ENCODE data around the gene BGN.

Gene BGN

DNA sequence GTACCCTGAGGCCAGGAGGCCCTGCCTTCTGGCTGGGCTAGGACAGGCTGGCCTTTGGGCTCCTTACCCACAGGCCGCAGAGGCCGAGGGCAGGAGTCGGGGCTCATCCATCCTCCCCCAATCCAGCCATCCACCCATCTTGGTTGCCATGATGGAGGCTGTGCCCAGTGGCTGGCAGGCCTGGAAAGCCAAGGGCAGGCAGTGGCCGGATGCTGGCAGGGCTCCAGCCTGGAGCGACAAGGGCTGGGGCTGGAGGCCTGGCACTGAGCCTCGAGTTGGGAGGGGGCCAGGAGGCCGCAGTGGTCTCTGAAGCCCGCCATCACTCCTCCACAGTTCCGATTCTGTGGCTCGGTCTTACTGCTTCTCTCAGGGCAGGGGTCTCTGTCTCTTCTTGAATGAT lies 8.6 kb upstream of the BGN start:
- H3K27ac ChIP-seq = no peak overlapping the region
- TF ChIP-seq ZFX (IDR thresholded peaks at IDR 0.05) = no peak
- TF ChIP-seq, protein P1, sequence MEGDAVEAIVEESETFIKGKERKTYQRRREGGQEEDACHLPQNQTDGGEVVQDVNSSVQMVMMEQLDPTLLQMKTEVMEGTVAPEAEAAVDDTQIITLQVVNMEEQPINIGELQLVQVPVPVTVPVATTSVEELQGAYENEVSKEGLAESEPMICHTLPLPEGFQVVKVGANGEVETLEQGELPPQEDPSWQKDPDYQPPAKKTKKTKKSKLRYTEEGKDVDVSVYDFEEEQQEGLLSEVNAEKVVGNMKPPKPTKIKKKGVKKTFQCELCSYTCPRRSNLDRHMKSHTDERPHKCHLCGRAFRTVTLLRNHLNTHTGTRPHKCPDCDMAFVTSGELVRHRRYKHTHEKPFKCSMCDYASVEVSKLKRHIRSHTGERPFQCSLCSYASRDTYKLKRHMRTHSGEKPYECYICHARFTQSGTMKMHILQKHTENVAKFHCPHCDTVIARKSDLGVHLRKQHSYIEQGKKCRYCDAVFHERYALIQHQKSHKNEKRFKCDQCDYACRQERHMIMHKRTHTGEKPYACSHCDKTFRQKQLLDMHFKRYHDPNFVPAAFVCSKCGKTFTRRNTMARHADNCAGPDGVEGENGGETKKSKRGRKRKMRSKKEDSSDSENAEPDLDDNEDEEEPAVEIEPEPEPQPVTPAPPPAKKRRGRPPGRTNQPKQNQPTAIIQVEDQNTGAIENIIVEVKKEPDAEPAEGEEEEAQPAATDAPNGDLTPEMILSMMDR (conservative IDR thresholded peaks at IDR 0.05) = no peak

DNA sequence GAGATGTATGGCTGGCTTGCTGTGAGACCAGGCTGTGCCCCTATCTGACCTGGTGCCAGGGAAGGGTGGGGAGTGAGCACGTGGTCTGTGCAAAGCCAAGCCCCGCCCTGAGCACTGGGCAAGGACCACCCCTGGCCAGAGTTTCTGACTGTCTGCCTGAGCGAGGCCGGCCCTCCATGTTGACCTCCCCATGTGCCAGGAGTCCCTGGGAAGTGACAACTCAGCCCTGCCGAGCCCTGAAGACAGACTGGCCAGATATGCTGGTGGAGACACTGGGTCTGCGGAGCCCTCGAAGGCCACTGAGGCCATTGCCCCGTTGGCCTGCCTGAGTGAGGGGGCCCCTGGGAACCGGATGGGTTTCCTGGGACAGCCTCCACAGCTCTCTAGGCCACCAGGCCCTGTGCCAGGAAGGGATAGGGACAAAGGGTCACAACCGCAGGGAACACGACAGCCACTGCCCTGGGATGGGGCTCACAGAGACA lies 7.1 kb upstream of the BGN start:
- TF ChIP-seq, protein P1 (conservative IDR thresholded peaks at IDR 0.05) = no peak
- no peak for TF ChIP-seq ZFX (IDR thresholded peaks at IDR 0.05)
- H3K27ac ChIP-seq = no peak overlapping the region

DNA sequence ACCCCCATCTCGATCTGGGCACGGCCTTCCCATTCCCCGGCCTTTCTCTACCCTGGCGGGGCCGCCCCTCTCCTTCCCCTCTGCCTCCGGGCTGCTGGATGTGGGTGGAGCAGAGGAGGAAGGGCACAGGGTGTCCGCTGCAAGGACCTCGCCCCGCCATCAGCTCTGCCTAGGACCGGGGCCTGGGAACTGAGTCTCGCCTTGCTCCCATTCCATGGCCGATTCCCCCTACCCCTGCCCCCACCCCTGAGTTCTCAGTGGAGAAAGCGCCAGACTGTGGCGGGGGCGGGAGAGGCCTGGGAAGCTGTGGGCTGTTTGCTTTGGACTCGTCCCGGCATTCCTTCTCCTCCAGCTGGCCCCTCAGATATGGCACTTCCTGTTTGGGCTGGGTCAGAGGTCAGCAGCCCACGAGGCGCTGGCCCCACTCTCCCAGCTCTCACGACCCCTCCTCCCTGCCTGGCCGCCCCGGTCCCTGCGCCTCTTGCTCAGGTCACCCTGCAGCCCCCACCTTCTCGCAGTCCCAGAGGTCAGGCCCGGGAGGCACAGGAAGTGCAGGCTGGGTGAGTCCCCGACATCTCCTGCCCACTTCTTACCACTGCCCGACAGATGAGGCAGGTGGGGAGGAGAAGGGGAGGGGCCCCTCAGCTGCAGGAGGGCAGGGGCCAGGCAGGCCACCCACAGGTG lies 6.4 kb upstream of the BGN start:
- no peak overlapping the region for H3K27ac ChIP-seq
- TF ChIP-seq, protein P1 (conservative IDR thresholded peaks at IDR 0.05) = no peak
- no peak for TF ChIP-seq ZFX (IDR thresholded peaks at IDR 0.05)

DNA sequence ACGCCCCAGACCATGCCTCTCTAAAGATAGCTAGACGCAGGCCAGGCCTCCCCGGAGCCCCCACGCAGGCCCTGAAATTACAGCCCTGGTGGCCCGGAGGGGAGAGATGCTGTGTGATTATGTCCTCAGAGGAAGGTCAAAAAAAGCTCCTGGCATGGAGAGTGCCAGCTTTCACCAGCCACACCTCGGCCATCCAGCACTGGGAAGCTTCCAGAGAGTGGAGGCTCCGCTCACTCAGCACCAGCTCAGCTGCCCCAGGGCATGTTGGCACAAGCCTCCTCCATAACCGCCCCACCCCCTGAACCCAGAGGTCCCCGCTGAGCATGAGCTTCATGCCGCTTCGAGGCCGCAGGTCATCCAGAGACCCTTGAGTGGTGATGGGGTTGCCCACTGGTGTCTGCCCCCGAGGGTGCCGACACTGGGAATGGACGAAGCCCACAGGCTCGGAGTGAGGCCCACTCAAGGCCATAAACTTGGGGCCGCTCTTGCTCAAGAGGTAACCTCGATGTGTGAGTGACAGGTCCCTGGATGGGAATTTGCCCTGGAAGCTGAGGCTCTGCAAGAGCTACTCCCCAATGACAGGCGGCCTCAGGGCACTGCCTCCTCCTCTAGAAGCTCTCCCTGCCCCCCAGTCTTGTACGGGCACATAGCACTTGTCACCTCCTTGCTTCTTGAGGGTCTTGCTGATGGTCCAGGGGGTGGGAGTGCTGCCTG lies 4.4 kb upstream of the BGN start:
- TF ChIP-seq, protein P1 (conservative IDR thresholded peaks at IDR 0.05) = no peak
- TF ChIP-seq ZFX (IDR thresholded peaks at IDR 0.05) = no peak
- no peak overlapping the region for H3K27ac ChIP-seq

DNA sequence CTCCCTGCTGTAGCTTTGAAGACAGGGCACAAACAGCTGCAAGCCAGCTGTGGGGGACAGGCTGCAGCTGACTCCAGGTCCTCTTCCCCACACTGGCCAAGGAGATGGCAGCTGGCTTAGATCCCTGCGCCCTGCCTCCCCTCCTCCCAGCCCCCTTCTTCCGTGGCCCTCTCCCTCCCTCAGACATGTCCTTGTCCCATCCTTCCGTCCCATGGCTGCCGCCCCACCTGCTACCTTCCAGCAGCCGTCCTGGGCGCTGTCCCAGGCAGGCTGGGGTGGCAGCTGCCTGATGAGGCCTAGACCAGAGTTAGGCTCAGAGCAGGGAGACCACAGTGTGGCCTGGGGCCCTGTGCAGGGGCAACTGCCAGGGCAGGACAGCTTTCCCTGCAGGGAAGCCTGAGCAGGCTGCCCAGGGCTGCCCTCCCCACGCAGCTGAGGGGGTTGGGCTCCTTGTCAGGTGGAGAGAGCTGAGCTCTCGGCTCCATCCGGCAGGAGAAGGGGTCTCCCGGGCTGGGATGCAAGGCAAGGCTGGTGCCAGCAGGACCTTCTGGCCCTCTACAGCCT lies 3.3 kb upstream of the BGN start:
- H3K27ac ChIP-seq = no peak overlapping the region
- no peak for TF ChIP-seq ZFX (IDR thresholded peaks at IDR 0.05)
- TF ChIP-seq, protein P1 (conservative IDR thresholded peaks at IDR 0.05) = no peak

DNA sequence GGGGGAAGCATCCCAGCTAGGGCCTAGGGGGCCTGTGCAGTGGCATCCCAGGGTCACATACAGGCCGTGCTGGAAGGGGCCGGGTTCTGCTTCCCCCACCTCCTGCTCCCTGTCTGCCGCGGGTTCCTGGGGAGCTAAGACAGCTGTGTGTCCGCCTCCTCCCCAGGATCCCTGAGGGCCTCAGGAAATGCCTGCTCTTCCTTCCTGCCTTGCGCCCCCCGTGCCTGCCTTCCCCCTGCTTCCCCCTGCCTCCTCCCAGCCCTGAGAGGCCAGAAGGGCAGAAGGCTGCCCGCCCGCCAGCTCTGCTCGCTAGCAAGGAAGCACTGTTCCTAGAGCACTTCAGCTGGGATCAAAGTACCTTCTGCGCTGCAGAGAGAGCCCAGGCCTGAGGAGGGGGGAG lies 2.9 kb upstream of the BGN start:
- H3K27ac ChIP-seq = no peak overlapping the region
- TF ChIP-seq ZFX (IDR thresholded peaks at IDR 0.05) = no peak
- TF ChIP-seq, protein P1 (conservative IDR thresholded peaks at IDR 0.05) = no peak

DNA sequence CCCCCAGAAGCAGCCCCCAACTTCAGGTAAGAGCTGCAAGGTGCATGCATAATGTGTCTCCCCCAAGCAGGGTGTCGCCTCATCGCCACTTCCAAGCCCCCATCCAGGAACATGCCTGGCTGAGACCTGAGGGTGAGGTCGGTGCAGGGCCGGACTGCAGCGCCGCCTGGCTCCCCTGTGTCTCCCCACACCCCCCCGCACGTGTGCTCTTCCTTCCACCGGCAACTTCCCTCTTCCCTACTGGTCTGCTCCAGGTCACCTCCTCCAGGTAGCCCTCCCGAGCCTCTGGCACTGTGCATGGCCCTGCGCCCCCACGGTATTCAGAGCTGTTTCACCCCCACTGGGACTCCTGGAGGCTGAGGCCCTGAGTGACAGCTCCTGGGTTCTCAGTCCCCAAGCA lies 2.2 kb upstream of the BGN start:
- TF ChIP-seq, protein P1 (conservative IDR thresholded peaks at IDR 0.05) = no peak
- TF ChIP-seq ZFX (IDR thresholded peaks at IDR 0.05) = no peak
- no peak overlapping the region for H3K27ac ChIP-seq
